ENCODE results near the gene OS9.

The OS9 gene

GRCh38 chr12:57717131-57717530 lies 23.2 kb downstream of the OS9 start:
- H3K9me3 ChIP-seq (ENCODE audit: control insufficient read depth, insufficient read depth, low read depth, low read length) = no peaks in the 10 kb centered on the region
- no peaks in the 10 kb centered on the region for H3K4me1 ChIP-seq (ENCODE audit: control insufficient read depth, insufficient read depth, low read length)
- H3K36me3 ChIP-seq (ENCODE audit: control insufficient read depth in 2 of 2, insufficient read depth in 1 of 2, low read length in 2 of 2) = peaks cover 14 to 65% of the 10 kb centered on the region in 2 experiments; a peak in 2 of 3 replicates
- CTCF ChIA-PET = interaction anchor here (1.0 to 1.9 kb wide), 2 partner anchors 9 to 10 kb away, joined by 3 to 7 read pairs; no protein-coding TSS in a partner anchor
- POLR2A ChIA-PET = no interaction called here
- TF ChIP-seq TRIM28 (IDR thresholded peaks at IDR 0.05; ENCODE audit: borderline replicate concordance, low read length) = no peak
- TF ChIP-seq ZNF416 (tag by site-specific recombination; IDR thresholded peaks at IDR 0.05) = no peak
- TF ChIP-seq ZNF211 (tag by site-specific recombination; IDR thresholded peaks at IDR 0.05; ENCODE audit: low read depth) = no peak
- TF ChIP-seq ZNF621 (tag by site-specific recombination; IDR thresholded peaks at IDR 0.05) = no peak
- TF ChIP-seq, protein P1, sequence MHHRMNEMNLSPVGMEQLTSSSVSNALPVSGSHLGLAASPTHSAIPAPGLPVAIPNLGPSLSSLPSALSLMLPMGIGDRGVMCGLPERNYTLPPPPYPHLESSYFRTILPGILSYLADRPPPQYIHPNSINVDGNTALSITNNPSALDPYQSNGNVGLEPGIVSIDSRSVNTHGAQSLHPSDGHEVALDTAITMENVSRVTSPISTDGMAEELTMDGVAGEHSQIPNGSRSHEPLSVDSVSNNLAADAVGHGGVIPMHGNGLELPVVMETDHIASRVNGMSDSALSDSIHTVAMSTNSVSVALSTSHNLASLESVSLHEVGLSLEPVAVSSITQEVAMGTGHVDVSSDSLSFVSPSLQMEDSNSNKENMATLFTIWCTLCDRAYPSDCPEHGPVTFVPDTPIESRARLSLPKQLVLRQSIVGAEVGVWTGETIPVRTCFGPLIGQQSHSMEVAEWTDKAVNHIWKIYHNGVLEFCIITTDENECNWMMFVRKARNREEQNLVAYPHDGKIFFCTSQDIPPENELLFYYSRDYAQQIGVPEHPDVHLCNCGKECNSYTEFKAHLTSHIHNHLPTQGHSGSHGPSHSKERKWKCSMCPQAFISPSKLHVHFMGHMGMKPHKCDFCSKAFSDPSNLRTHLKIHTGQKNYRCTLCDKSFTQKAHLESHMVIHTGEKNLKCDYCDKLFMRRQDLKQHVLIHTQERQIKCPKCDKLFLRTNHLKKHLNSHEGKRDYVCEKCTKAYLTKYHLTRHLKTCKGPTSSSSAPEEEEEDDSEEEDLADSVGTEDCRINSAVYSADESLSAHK (tag by site-specific recombination; IDR thresholded peaks at IDR 0.05) = no peak
- TF ChIP-seq ZNF350 (tag by site-specific recombination; IDR thresholded peaks at IDR 0.05) = no peak
- TF ChIP-seq ZBTB8A (tag by site-specific recombination; IDR thresholded peaks at IDR 0.05) = no peak
- TF ChIP-seq ZNF830 (tag by site-specific recombination; IDR thresholded peaks at IDR 0.05; ENCODE audit: low read depth) = no peak
- TF ChIP-seq ZSCAN4 (tag by site-specific recombination; IDR thresholded peaks at IDR 0.05) = no peak
- no peak for TF ChIP-seq ZNF513 (tag by site-specific recombination; IDR thresholded peaks at IDR 0.05)
- no peak for TF ChIP-seq ZBTB10 (tag by site-specific recombination; IDR thresholded peaks at IDR 0.05)
- no peak for TF ChIP-seq SCRT1 (tag by site-specific recombination; IDR thresholded peaks at IDR 0.05; ENCODE audit: borderline replicate concordance)
- no peak for TF ChIP-seq ZNF645 (tag by site-specific recombination; IDR thresholded peaks at IDR 0.05)
- no peak for TF ChIP-seq ZNF112 (tag by site-specific recombination; IDR thresholded peaks at IDR 0.05)
- TF ChIP-seq ZNF140 (tag by site-specific recombination; IDR thresholded peaks at IDR 0.05) = no peak
- TF ChIP-seq ZXDB (tag by site-specific recombination; IDR thresholded peaks at IDR 0.05) = no peak
- no peak for TF ChIP-seq PATZ1 (tag by site-specific recombination; IDR thresholded peaks at IDR 0.05)
- no peak for TF ChIP-seq TCF7L2 (IDR thresholded peaks at IDR 0.05; ENCODE audit: borderline replicate concordance, low read depth, low read length)
- no peak for TF ChIP-seq ZNF19 (tag by site-specific recombination; IDR thresholded peaks at IDR 0.05; ENCODE audit: low read depth)
- H3K27ac ChIP-seq (ENCODE audit: extremely low read depth, low read depth, low read length) = no peak overlapping the region
- no peak overlapping the region for H3K4me3 ChIP-seq (ENCODE audit: low read depth, low read length)

Measured in HEK293 (cell line).